Measurements from ENCODE around the gene CPAMD8. TPM values are rescaled to one million over a fixed set of nuclear protein-coding genes. Genes with fewer than 3 reads are reported as not detected.
A peak's percentile ranks its signal among the peaks of the same experiment; 100 is the strongest.

Gene CPAMD8
- total RNA-seq, 1 donor from 2014 or later, result 294 TPM

GRCh38 chr19:16862826-16863415, 163.7 kb downstream of the CPAMD8 start:
- H3K4me1 Mint-ChIP-seq (ENCODE audit: unreplicated experiment), result peaks cover 10% of the 10 kb centered on the region
- H3K4me3 Mint-ChIP-seq (ENCODE audit: unreplicated experiment), result no peak overlapping the region
- no peaks in the 10 kb centered on the region for H3K27me3 Mint-ChIP-seq (ENCODE audit: unreplicated experiment)
- H3K9me3 Mint-ChIP-seq (ENCODE audit: unreplicated experiment), result no peaks in the 10 kb centered on the region
- H3K27ac Mint-ChIP-seq (ENCODE audit: unreplicated experiment), result no peak overlapping the region
- H3K36me3 Mint-ChIP-seq (ENCODE audit: unreplicated experiment), result peaks cover 37% of the 10 kb centered on the region
- no peak for DNase-seq (ENCODE audit: extremely low spot score, unreplicated experiment)
- no peak for TF ChIP-seq CTCF (IDR thresholded peaks at IDR 0.05)

GRCh38 chr19:16861834-16862233, 164.8 kb downstream of the CPAMD8 start:
- H3K27ac Mint-ChIP-seq (ENCODE audit: unreplicated experiment), result no peak overlapping the region
- no peak overlapping the region for H3K4me3 Mint-ChIP-seq (ENCODE audit: unreplicated experiment)
- no peak for TF ChIP-seq CTCF (IDR thresholded peaks at IDR 0.05)
- H3K36me3 Mint-ChIP-seq (ENCODE audit: unreplicated experiment), result peaks cover 33% of the 10 kb centered on the region
- peaks cover 10% of the 10 kb centered on the region for H3K4me1 Mint-ChIP-seq (ENCODE audit: unreplicated experiment)
- H3K9me3 Mint-ChIP-seq (ENCODE audit: unreplicated experiment), result no peaks in the 10 kb centered on the region
- DNase-seq (ENCODE audit: extremely low spot score, unreplicated experiment), result no peak
- no peaks in the 10 kb centered on the region for H3K27me3 Mint-ChIP-seq (ENCODE audit: unreplicated experiment)

GRCh38 chr19:16861011-16861410, 165.6 kb downstream of the CPAMD8 start:
- Mint-ChIP-seq H3K27me3 (ENCODE audit: unreplicated experiment) (no peaks in the 10 kb centered on the region), H3K36me3 (ENCODE audit: unreplicated experiment) (peaks cover 33% of the 10 kb centered on the region), H3K4me3 (ENCODE audit: unreplicated experiment) (no peak overlapping the region), H3K9me3 (ENCODE audit: unreplicated experiment) (no peaks in the 10 kb centered on the region), H3K4me1 (ENCODE audit: unreplicated experiment) (peaks cover 10% of the 10 kb centered on the region), H3K27ac (ENCODE audit: unreplicated experiment) (no peak overlapping the region)
- TF ChIP-seq CTCF (IDR thresholded peaks at IDR 0.05), result no peak
- no peak for DNase-seq (ENCODE audit: extremely low spot score, unreplicated experiment)

- no peak for DNase-seq (ENCODE audit: extremely low spot score, unreplicated experiment)
- peak overlapping the region; percentile 13 for H3K27ac Mint-ChIP-seq (ENCODE audit: unreplicated experiment)
- no peak for TF ChIP-seq CTCF (IDR thresholded peaks at IDR 0.05)
These were observed 166.5 kb downstream of the CPAMD8 start for GRCh38 chr19:16860118-16860517.

GRCh38 chr19:16859626-16860025, 167.0 kb downstream of the CPAMD8 start:
- Mint-ChIP-seq H3K27ac (ENCODE audit: unreplicated experiment) (peak overlapping the region; percentile 31), H3K27me3 (ENCODE audit: unreplicated experiment) (no peaks in the 10 kb centered on the region), H3K9me3 (ENCODE audit: unreplicated experiment) (no peaks in the 10 kb centered on the region), H3K4me3 (ENCODE audit: unreplicated experiment) (no peak overlapping the region), H3K4me1 (ENCODE audit: unreplicated experiment) (peaks cover 10% of the 10 kb centered on the region), H3K36me3 (ENCODE audit: unreplicated experiment) (peaks cover 32% of the 10 kb centered on the region)
- no peak for DNase-seq (ENCODE audit: extremely low spot score, unreplicated experiment)
- TF ChIP-seq CTCF (IDR thresholded peaks at IDR 0.05), result no peak

More at GRCh38 chr19:16860118-16860517, 166.5 kb downstream of the CPAMD8 start:
- H3K27me3 Mint-ChIP-seq (ENCODE audit: unreplicated experiment), result no peaks in the 10 kb centered on the region
- H3K4me1 Mint-ChIP-seq (ENCODE audit: unreplicated experiment), result peaks cover 10% of the 10 kb centered on the region
- H3K36me3 Mint-ChIP-seq (ENCODE audit: unreplicated experiment), result peaks cover 28% of the 10 kb centered on the region
- no peaks in the 10 kb centered on the region for H3K9me3 Mint-ChIP-seq (ENCODE audit: unreplicated experiment)
- no peak overlapping the region for H3K4me3 Mint-ChIP-seq (ENCODE audit: unreplicated experiment)

Data from osteocyte (in vitro differentiated cells).